GDM1 (cell line): ENCODE data around the gene RGL4.
"Not testable (repeated sequence)": the region's sequence is repeated elsewhere in the genome, so short reads cannot be mapped to it uniquely, and the experiment has no call there.

Experiments
- DNase-seq: peaks from one replicate; lab custom pipeline; 2025; lab: John Stamatoyannopoulos, UW

Gene RGL4

GRCh38 chr22:23690713-23691112, at the start of gene RGL4:
RGL4 (plus strand) TSS chr22:23691013; CDS start chr22:23692031, 1,018 bp downstream.
- no peak for DNase-seq

GRCh38 chr22:23646526-23646925, 44.3 kb upstream of the RGL4 start:
- DNase-seq = not testable (repeated sequence)

- DNase-seq = no peak
Observed at GRCh38 chr22:23649071-23649501, 41.7 kb upstream of the RGL4 start.

- DNase-seq = no peak
Observed at GRCh38 chr22:23651676-23652075, 39.1 kb upstream of the RGL4 start.

- no peak for DNase-seq
Observed at GRCh38 chr22:23652286-23652685, 38.5 kb upstream of the RGL4 start.

- no peak for DNase-seq
Observed at GRCh38 chr22:23652711-23653110, 38.1 kb upstream of the RGL4 start.

GRCh38 chr22:23655891-23656475, 34.8 kb upstream of the RGL4 start:
- DNase-seq = no peak

- DNase-seq = no peak
Observed at GRCh38 chr22:23657727-23658126, 33.1 kb upstream of the RGL4 start.

GRCh38 chr22:23660381-23660780, 30.4 kb upstream of the RGL4 start:
- DNase-seq = not testable (repeated sequence)

GRCh38 chr22:23670378-23671295, 20.2 kb upstream of the RGL4 start:
- no peak for DNase-seq

GRCh38 chr22:23671387-23671786, 19.4 kb upstream of the RGL4 start:
- not testable (repeated sequence) for DNase-seq

GRCh38 chr22:23672307-23673049, 18.3 kb upstream of the RGL4 start:
- DNase-seq = not testable (repeated sequence)

- DNase-seq = no peak
Observed at GRCh38 chr22:23673050-23673620, 17.7 kb upstream of the RGL4 start.

- no peak for DNase-seq
Observed at GRCh38 chr22:23673826-23674690, 16.8 kb upstream of the RGL4 start.

GRCh38 chr22:23674886-23675501, 15.8 kb upstream of the RGL4 start:
- DNase-seq = not testable (repeated sequence)

- DNase-seq = no peak
Observed at GRCh38 chr22:23675502-23676415, 15.1 kb upstream of the RGL4 start.

GRCh38 chr22:23676841-23677700, 13.7 kb upstream of the RGL4 start:
- DNase-seq = not testable (repeated sequence)

GRCh38 chr22:23677701-23677995, 13.2 kb upstream of the RGL4 start:
- no peak for DNase-seq

GRCh38 chr22:23678133-23678532, 12.7 kb upstream of the RGL4 start:
- no peak for DNase-seq
